Lung (tissue), 5 donors: Measurements from ENCODE around the gene SMC4. TPM values are rescaled to one million over a fixed set of nuclear protein-coding genes. Genes with fewer than 3 reads are reported as not detected.

Experiments used
- polyA plus RNA-seq, 2 donors: library from polyadenylated mRNA; stranded (reverse); fragments of 200-250 nt; gene quantifications; one replicate each; pipeline ENCODE4 v1.2.1, GENCODE V29; 2013
- small RNA-seq: library from RNA; depleted of rRNA; stranded (forward); fragments of <200 nt; gene quantifications from one replicate; pipeline ENCODE3, GENCODE V24; 2014; ENCODE audit warnings: low replicate concordance
- total RNA-seq, 2 donors: library from RNA; depleted of rRNA in 1 of 2; stranded (reverse); fragments of >200 nt in 1 of 2; gene quantifications; one replicate each; pipeline ENCODE4 v1.2.1, GENCODE V29; 2014 to 2021
- donor health status: Bipolar disorder and iron deficiency.
- donor health status: healthy.
- donor health status: DM: yes; HTN: yes; CAD: no.

Gene SMC4
- total and polyA plus RNA-seq, 4 donors: 13.0 to 258 (median 56.3) TPM

Small RNAs within 50 kb of the gene (small RNA-seq; reads per million reads assigned to genes)
- gene MIR15B (76.5 reads per million, percentile 98 among the genes with 10 or more reads in this experiment), gene MIR16-2 (11.3 reads per million, percentile 96 among the genes with 10 or more reads in this experiment), gene RNU7-136P (not detected)

Other genes with a start within 250 kb of the SMC4 start
- 1 to 10 TPM in 1 of 2 donors, under 1 TPM in 1; 0.91 to 3.3 TPM for gene C3orf80, start 174.2 kb upstream of the SMC4 start, total RNA-seq
- under 1 TPM; 0.23 to 0.77 TPM for gene C3orf80, start 174.2 kb upstream of the SMC4 start, polyA plus RNA-seq
- gene IFT80, start 425 bp upstream of the SMC4 start, total RNA-seq: 100 to 1,000 TPM in 1 of 2 donors, 10 to 100 TPM in 1; 33.2 to 114 TPM
- gene IFT80, start 425 bp upstream of the SMC4 start, polyA plus RNA-seq: 10 to 100 TPM; 13.1 to 22.6 TPM
- 10 to 100 TPM in 1 of 2 donors, 1 to 10 TPM in 1; 4.2 to 12.5 TPM for gene TRIM59, start 50.1 kb downstream of the SMC4 start, total RNA-seq
- gene TRIM59, start 50.1 kb downstream of the SMC4 start, polyA plus RNA-seq: 1 to 10 TPM; 1.1 to 2.1 TPM
- 10 to 100 TPM; 32.0 to 35.9 TPM for gene KPNA4, start 165.9 kb downstream of the SMC4 start, total RNA-seq
- gene KPNA4, start 165.9 kb downstream of the SMC4 start, polyA plus RNA-seq: 10 to 100 TPM; 12.5 to 15.1 TPM